22Rv1 (cell line): ENCODE measurements around the gene SNRNP48.

Experiments
- ZFX ChIP-seq: fragments of 450-650 bp; IDR thresholded peaks from 2 replicates; pipeline ENCODE4 v1.6.1; 2017; ENCODE audit warnings: antibody characterized with exemption, borderline replicate concordance
- TF ChIP-seq, protein P1 (sequence below): fragments of 450-650 bp; IDR thresholded peaks from 2 replicates; pipeline ENCODE4 v1.5.1; 2017; ENCODE audit warnings: mild to moderate bottlenecking

GRCh38 chr6:7642791-7643190, 52.8 kb downstream of the SNRNP48 start:
- TF ChIP-seq, protein P1, sequence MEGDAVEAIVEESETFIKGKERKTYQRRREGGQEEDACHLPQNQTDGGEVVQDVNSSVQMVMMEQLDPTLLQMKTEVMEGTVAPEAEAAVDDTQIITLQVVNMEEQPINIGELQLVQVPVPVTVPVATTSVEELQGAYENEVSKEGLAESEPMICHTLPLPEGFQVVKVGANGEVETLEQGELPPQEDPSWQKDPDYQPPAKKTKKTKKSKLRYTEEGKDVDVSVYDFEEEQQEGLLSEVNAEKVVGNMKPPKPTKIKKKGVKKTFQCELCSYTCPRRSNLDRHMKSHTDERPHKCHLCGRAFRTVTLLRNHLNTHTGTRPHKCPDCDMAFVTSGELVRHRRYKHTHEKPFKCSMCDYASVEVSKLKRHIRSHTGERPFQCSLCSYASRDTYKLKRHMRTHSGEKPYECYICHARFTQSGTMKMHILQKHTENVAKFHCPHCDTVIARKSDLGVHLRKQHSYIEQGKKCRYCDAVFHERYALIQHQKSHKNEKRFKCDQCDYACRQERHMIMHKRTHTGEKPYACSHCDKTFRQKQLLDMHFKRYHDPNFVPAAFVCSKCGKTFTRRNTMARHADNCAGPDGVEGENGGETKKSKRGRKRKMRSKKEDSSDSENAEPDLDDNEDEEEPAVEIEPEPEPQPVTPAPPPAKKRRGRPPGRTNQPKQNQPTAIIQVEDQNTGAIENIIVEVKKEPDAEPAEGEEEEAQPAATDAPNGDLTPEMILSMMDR, result no peak
- TF ChIP-seq ZFX, result no peak
